Endodermal cell (in vitro differentiated cells): Measurements from ENCODE around the gene SWT1. TPM values are rescaled to one million over a fixed set of nuclear protein-coding genes. Genes with fewer than 3 reads are reported as not detected.

Source experiments
- DNase-seq: peaks from one replicate; pipeline ENCODE4 v3.0.0-alpha.2; 2017
- H3K27ac ChIP-seq: 2 replicates; pipeline ENCODE4 v1.5.1; 2013; ENCODE audit warnings: mild to moderate bottlenecking, low read depth, low read length, moderate library complexity
- H3K27me3 ChIP-seq: 2 replicates; pipeline ENCODE4 v1.6.1; 2013; ENCODE audit warnings: mild to moderate bottlenecking, low read length, moderate library complexity; ENCODE audit not compliant: insufficient read depth, control insufficient read depth, poor library complexity, severe bottlenecking
- H3K36me3 ChIP-seq: 2 replicates; pipeline ENCODE4 v1.7.0; 2013; ENCODE audit warnings: mild to moderate bottlenecking, low read length, moderate library complexity; ENCODE audit not compliant: control insufficient read depth, insufficient read depth
- H3K4me1 ChIP-seq: one replicate; pipeline ENCODE4 v1.7.0; 2013; ENCODE audit warnings: low read length; ENCODE audit not compliant: control insufficient read depth, insufficient read depth
- H3K4me3 ChIP-seq: 2 replicates; pipeline ENCODE4 v1.5.1; 2013; ENCODE audit warnings: mild to moderate bottlenecking, low read length, moderate library complexity
- H3K9ac ChIP-seq: 2 replicates; pipeline ENCODE4 v1.6.1; 2013; ENCODE audit warnings: mild to moderate bottlenecking, low read length, moderate library complexity; ENCODE audit not compliant: poor library complexity, severe bottlenecking; ENCODE audit errors: extremely low read depth
- H3K9me3 ChIP-seq: 2 replicates; pipeline ENCODE4 v1.6.1; 2013; ENCODE audit warnings: mild to moderate bottlenecking, low read length, moderate library complexity; ENCODE audit not compliant: control insufficient read depth
- H3K27ac Mint-ChIP-seq: 2 replicates; pipeline ENCODE4 v1.8.0; 2020; ENCODE audit warnings: mixed read lengths
- H3K27me3 Mint-ChIP-seq: 2 replicates; pipeline ENCODE4 v1.8.0; 2021; ENCODE audit warnings: mild to moderate bottlenecking, mixed read lengths; ENCODE audit not compliant: insufficient read depth
- H3K36me3 Mint-ChIP-seq: 2 replicates; pipeline ENCODE4 v1.8.0; 2020; ENCODE audit warnings: low read depth, mixed read lengths
- H3K4me1 Mint-ChIP-seq: 2 replicates; pipeline ENCODE4 v1.8.0; 2020; ENCODE audit warnings: mixed read lengths
- H3K4me3 Mint-ChIP-seq: 2 replicates; pipeline ENCODE4 v1.8.0; 2020; ENCODE audit warnings: mild to moderate bottlenecking, moderate library complexity, mixed read lengths
- H3K9me3 Mint-ChIP-seq: 2 replicates; pipeline ENCODE4 v1.8.0; 2020; ENCODE audit warnings: mild to moderate bottlenecking, mixed read lengths
- WGBS, 2 experiments: methylation state at CpG; one replicate each; pipeline versions ENCODE4 v1.1.5 to v1.1.7; 2013; ENCODE audit warnings: missing lambda C conversion rate in 2 of 2, mixed read lengths in 1 of 2; ENCODE audit not compliant: insufficient coverage in 1 of 2, insufficient read length in 1 of 2; 5-methylcytosine and 5-hydroxymethylcytosine counted together
- total RNA-seq, 2 donors: library from RNA; stranded (reverse); fragmentation: NEBNext Ultra II Directional in 1 of 2; extraction: Animal tissue kit (Norgen Biotek cat#: 25700) in 1 of 2; gene quantifications; 2 replicates in 1 of 2; 3 replicates in 1 of 2; pipeline ENCODE4 v1.2.1, GENCODE V29; 2021
- TF ChIP-seq, protein P1 (sequence below): fragments of 200-600 bp; sonication (generic); conservative IDR thresholded peaks from 2 replicates; pipeline ENCODE4 v1.5.0; 2021; ENCODE audit warnings: antibody characterized with exemption, mild to moderate bottlenecking

The SWT1 gene
- total RNA-seq, 2 donors from 2014 or later, result 9.7 to 13.4 TPM

DNA sequence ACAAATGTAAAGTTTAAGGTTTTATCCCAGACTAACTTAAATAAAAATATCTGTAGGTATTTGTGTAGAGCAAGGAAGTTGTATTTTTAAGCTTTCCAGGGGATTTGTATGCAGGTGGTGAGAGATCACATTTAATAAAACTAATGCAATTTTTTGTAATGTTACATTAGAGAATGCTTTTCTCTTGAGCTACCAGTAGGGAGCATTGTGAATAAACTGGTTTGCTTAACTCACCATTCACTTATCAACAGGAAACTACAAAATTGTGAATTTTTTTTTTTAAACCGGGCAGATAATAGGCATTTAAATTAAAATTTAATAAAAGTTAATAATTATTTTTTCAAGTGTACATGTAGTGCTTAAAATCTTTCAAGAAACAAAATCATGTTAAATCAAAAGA is 81.5 kb downstream of the SWT1 start:
- Mint-ChIP-seq H3K27ac (no peak overlapping the region), H3K4me3 (no peak overlapping the region), H3K9me3 (peaks cover 4% of the 10 kb centered on the region), H3K36me3 (peaks cover 20% of the 10 kb centered on the region), H3K4me1 (peaks cover 4% of the 10 kb centered on the region), H3K27me3 (no peaks in the 10 kb centered on the region)
- Histone ChIP-seq H3K9me3 (no peaks in the 10 kb centered on the region), H3K4me3 (no peak overlapping the region), H3K4me1 (no peaks in the 10 kb centered on the region), H3K27ac (no peak overlapping the region), H3K36me3 (no peaks in the 10 kb centered on the region), H3K27me3 (no peaks in the 10 kb centered on the region), H3K9ac (no peak overlapping the region)
- TF ChIP-seq, protein P1, sequence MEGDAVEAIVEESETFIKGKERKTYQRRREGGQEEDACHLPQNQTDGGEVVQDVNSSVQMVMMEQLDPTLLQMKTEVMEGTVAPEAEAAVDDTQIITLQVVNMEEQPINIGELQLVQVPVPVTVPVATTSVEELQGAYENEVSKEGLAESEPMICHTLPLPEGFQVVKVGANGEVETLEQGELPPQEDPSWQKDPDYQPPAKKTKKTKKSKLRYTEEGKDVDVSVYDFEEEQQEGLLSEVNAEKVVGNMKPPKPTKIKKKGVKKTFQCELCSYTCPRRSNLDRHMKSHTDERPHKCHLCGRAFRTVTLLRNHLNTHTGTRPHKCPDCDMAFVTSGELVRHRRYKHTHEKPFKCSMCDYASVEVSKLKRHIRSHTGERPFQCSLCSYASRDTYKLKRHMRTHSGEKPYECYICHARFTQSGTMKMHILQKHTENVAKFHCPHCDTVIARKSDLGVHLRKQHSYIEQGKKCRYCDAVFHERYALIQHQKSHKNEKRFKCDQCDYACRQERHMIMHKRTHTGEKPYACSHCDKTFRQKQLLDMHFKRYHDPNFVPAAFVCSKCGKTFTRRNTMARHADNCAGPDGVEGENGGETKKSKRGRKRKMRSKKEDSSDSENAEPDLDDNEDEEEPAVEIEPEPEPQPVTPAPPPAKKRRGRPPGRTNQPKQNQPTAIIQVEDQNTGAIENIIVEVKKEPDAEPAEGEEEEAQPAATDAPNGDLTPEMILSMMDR, result peak; percentile 63
- DNase-seq, result no peak
- no CpG with 5 or more reads among the region's 1 CpG for WGBS, 2 experiments

DNA sequence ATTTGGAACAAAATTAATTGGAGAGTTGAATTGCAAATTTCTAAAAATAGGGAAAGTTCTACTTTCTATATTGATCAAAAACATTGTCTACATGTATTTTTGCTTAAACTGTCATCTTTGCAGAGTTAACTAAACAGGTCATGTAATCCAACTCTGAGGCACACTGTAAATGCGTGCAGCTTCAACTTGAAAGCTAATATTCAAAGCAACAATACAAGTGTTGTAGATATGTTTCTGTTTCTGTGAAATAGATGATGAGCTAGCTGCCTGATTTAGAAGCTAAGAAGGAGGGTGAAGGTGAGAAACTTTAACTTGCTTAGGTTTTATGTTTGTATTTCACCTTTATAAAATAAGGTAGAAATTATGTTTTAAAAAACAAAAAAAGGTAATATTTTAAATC is 82.9 kb downstream of the SWT1 start:
- no peak overlapping the region for H3K27ac Mint-ChIP-seq
- 87% methylated on average over 1 of the region's 1 CpG; no CpG with 5 or more reads in 1 of the 2 experiments for WGBS, 2 experiments
- H3K4me3 ChIP-seq, result no peak overlapping the region

DNA sequence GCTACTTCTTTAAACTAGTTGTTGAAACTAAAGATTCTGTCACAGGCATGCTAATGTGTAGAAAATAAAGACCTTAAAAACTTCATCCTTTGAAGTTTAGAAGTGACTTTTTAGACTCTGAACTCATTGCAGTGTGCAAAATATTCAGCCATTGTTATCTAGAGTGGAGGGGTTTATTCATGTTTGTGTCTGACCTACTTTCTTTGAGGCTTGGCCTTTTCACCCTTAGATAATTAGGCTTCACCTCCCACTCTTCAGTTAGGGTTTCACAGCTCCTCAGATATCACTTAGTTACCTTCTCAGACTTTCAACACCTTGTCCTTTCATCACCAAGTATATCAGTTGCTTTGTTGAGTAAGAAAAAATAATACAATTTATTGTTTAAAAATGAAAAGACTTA is 84.2 kb downstream of the SWT1 start:
- Mint-ChIP-seq H3K9me3 (peaks cover 4% of the 10 kb centered on the region), H3K4me1 (peaks cover 4% of the 10 kb centered on the region), H3K27ac (no peak overlapping the region), H3K4me3 (no peak overlapping the region), H3K27me3 (no peaks in the 10 kb centered on the region), H3K36me3 (peaks cover 8% of the 10 kb centered on the region)
- no peak overlapping the region for H3K9ac ChIP-seq
- H3K9me3 ChIP-seq, result no peaks in the 10 kb centered on the region
- H3K27me3 ChIP-seq, result no peaks in the 10 kb centered on the region
- no peaks in the 10 kb centered on the region for H3K36me3 ChIP-seq
- no peaks in the 10 kb centered on the region for H3K4me1 ChIP-seq
- no peak for DNase-seq
- TF ChIP-seq, protein P1, result no peak
- no peak overlapping the region for H3K4me3 ChIP-seq
- no peak overlapping the region for H3K27ac ChIP-seq

More for the DNA sequence above, 82.9 kb downstream of the SWT1 start:
- H3K4me1 ChIP-seq, result no peaks in the 10 kb centered on the region
- H3K9me3 Mint-ChIP-seq, result peaks cover 4% of the 10 kb centered on the region
- H3K36me3 Mint-ChIP-seq, result peaks cover 18% of the 10 kb centered on the region
- no peak overlapping the region for H3K27ac ChIP-seq
- no peaks in the 10 kb centered on the region for H3K36me3 ChIP-seq
- no peaks in the 10 kb centered on the region for H3K27me3 ChIP-seq
- TF ChIP-seq, protein P1, result no peak
- H3K4me3 Mint-ChIP-seq, result no peak overlapping the region
- H3K4me1 Mint-ChIP-seq, result peaks cover 4% of the 10 kb centered on the region
- no peak overlapping the region for H3K9ac ChIP-seq
- no peaks in the 10 kb centered on the region for H3K9me3 ChIP-seq
- DNase-seq, result no peak
- no peaks in the 10 kb centered on the region for H3K27me3 Mint-ChIP-seq
